Measurements from ENCODE around the gene PNLIPRP1. TPM values are rescaled to one million over a fixed set of nuclear protein-coding genes. Genes with fewer than 3 reads are reported as not detected.

PNLIPRP1 gene
- total and polyA plus RNA-seq, 2 experiments from 2014 or later = 0.21 TPM; not detected in 1

- Histone ChIP-seq H3K27me3 (ENCODE audit: insufficient read depth) (peaks cover 14% of the 10 kb centered on the region; the same call in 1 of the 2 replicates), H3K4me3 (no peak overlapping the region), H3K4me2 (no peak overlapping the region), H3K36me3 (ENCODE audit: insufficient read depth) (no peaks in the 10 kb centered on the region), H3K9me2 (ENCODE audit: insufficient read depth) (peaks cover 6% of the 10 kb centered on the region; the same call in 1 of the 2 replicates), H3K4me1 (ENCODE audit: insufficient read depth) (no peaks in the 10 kb centered on the region), H3K27ac (ENCODE audit: low read depth) (no peak overlapping the region), H3K79me2 (replicated peaks; ENCODE audit: insufficient read depth) (no peaks in the 10 kb centered on the region), H4K20me1 (replicated peaks; ENCODE audit: insufficient read depth) (no peaks in the 10 kb centered on the region), H2AFZ (no peak overlapping the region), H3F3A (replicated peaks; ENCODE audit: low read depth) (no peaks in the 10 kb centered on the region)
- Mint-ChIP-seq H3K4me3 (no peak overlapping the region), H3K27me3 (ENCODE audit: insufficient read depth, low read depth, poor library complexity) (peaks cover 13% of the 10 kb centered on the region), H3K9me3 (peaks cover 6% of the 10 kb centered on the region; the same call in 1 of the 3 replicates), H3K27ac (no peak overlapping the region), H3K4me1 (0 out of 3 replicates have a peak, but pooled peaks cover 3% of the 10 kb centered on the region), H3K36me3 (ENCODE audit: low read depth) (no peaks in the 10 kb centered on the region)
- TF ChIP-seq JUNB (IDR thresholded peaks at IDR 0.05; ENCODE audit: unreplicated experiment) = no peak
- no peak for TF ChIP-seq CTCF (conservative IDR thresholded peaks at IDR 0.05; ENCODE audit: low read depth in 2 of 2)
- no peak for TF ChIP-seq NANOG (IDR thresholded peaks at IDR 0.05; ENCODE audit: borderline replicate concordance)
- no peak for TF ChIP-seq ZNF331 (CRISPR knock-in tag; IDR thresholded peaks at IDR 0.05; ENCODE audit: low read depth)
- no peak for TF ChIP-seq EZH2 (IDR thresholded peaks at IDR 0.05; ENCODE audit: low read depth, unreplicated experiment)
- no peak for TF ChIP-seq ZNF462 (CRISPR knock-in tag; IDR thresholded peaks at IDR 0.05)
- TF ChIP-seq STAT1 (IDR thresholded peaks at IDR 0.05; ENCODE audit: unreplicated experiment) = no peak
- no peak for TF ChIP-seq CREB1 (CRISPR knock-in tag; IDR thresholded peaks at IDR 0.05; ENCODE audit: low read depth)
- no peak for TF ChIP-seq REST (IDR thresholded peaks at IDR 0.05; ENCODE audit: unreplicated experiment)
- TF ChIP-seq EZH2phosphoT487 (IDR thresholded peaks at IDR 0.05; ENCODE audit: unreplicated experiment) = no peak
- TF ChIP-seq ZNF114 (CRISPR knock-in tag; IDR thresholded peaks at IDR 0.05) = no peak
- DNase-seq (ENCODE audit: low spot score) (no peak), ATAC-seq (no peak)
Measured at GRCh38 chr10:116607336-116607735, 16.6 kb downstream of the PNLIPRP1 start.

Measured in GM23338 (cell line).